Measurements from ENCODE around the gene ZC3H10.

DNA sequence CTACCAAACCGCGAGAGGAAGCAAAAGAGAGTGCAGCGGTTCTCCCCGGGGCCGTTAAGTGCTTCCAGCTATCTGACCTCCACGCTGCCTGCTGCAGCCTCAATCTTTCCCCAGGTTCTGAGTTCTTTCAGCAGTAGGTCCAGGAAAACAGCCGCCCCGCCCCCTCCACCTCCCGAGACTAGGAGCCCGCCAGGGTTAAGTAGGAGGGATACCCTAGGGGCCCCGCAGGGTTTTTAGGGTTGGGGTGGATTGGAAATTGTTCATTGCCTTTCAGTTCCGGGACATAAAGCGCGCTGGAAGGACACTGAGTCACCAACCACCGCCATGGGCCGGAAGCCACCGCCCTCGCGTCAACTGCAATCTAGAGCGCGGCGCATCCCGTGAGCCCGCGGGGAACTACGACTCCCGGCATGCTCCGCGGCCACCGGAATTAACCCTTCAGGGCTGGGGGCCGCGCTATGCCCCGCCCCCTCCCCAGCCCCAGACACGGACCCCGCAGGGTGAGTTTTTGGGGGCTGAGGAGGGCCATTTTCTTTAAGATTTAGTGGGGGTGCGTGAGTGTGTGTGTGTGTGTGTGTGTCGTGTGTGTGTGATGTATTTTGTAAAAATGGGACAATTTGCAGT lies 34.2 kb downstream of the ZC3H10 start, which contains the start of gene MYL6B:
- TF ChIP-seq, protein P1, sequence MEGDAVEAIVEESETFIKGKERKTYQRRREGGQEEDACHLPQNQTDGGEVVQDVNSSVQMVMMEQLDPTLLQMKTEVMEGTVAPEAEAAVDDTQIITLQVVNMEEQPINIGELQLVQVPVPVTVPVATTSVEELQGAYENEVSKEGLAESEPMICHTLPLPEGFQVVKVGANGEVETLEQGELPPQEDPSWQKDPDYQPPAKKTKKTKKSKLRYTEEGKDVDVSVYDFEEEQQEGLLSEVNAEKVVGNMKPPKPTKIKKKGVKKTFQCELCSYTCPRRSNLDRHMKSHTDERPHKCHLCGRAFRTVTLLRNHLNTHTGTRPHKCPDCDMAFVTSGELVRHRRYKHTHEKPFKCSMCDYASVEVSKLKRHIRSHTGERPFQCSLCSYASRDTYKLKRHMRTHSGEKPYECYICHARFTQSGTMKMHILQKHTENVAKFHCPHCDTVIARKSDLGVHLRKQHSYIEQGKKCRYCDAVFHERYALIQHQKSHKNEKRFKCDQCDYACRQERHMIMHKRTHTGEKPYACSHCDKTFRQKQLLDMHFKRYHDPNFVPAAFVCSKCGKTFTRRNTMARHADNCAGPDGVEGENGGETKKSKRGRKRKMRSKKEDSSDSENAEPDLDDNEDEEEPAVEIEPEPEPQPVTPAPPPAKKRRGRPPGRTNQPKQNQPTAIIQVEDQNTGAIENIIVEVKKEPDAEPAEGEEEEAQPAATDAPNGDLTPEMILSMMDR (IDR thresholded peaks at IDR 0.05; ENCODE audit: low read depth, low read length, missing input control): no peak
- peak; percentile 49 to 91 for TF ChIP-seq GABPA (IDR thresholded peaks at IDR 0.05 in 1 of 2, conservative IDR thresholded peaks at IDR 0.05 in 1 of 2)
- TF ChIP-seq MAX (IDR thresholded peaks at IDR 0.05): peak; percentile 44
- TF ChIP-seq SP1 (IDR thresholded peaks at IDR 0.05): peak; percentile 34
- TF ChIP-seq EGR1 (IDR thresholded peaks at IDR 0.05; ENCODE audit: low read depth in 2 of 2): peak in 1 of 2 donors; percentile 75
- TF ChIP-seq, protein P2, sequence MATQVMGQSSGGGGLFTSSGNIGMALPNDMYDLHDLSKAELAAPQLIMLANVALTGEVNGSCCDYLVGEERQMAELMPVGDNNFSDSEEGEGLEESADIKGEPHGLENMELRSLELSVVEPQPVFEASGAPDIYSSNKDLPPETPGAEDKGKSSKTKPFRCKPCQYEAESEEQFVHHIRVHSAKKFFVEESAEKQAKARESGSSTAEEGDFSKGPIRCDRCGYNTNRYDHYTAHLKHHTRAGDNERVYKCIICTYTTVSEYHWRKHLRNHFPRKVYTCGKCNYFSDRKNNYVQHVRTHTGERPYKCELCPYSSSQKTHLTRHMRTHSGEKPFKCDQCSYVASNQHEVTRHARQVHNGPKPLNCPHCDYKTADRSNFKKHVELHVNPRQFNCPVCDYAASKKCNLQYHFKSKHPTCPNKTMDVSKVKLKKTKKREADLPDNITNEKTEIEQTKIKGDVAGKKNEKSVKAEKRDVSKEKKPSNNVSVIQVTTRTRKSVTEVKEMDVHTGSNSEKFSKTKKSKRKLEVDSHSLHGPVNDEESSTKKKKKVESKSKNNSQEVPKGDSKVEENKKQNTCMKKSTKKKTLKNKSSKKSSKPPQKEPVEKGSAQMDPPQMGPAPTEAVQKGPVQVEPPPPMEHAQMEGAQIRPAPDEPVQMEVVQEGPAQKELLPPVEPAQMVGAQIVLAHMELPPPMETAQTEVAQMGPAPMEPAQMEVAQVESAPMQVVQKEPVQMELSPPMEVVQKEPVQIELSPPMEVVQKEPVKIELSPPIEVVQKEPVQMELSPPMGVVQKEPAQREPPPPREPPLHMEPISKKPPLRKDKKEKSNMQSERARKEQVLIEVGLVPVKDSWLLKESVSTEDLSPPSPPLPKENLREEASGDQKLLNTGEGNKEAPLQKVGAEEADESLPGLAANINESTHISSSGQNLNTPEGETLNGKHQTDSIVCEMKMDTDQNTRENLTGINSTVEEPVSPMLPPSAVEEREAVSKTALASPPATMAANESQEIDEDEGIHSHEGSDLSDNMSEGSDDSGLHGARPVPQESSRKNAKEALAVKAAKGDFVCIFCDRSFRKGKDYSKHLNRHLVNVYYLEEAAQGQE (IDR thresholded peaks at IDR 0.05): no peak
- TF ChIP-seq JUND (IDR thresholded peaks at IDR 0.05): peak; percentile 60 to 79
- TF ChIP-seq NR2F2 (IDR thresholded peaks at IDR 0.05): no peak
- TF ChIP-seq YY1 (IDR thresholded peaks at IDR 0.05): peak; percentile 97
- peak; percentile 39 for TF ChIP-seq TAF1 (conservative IDR thresholded peaks at IDR 0.05)
- no peak for TF ChIP-seq ATF3 (IDR thresholded peaks at IDR 0.05)
- TF ChIP-seq ZBTB33 (IDR thresholded peaks at IDR 0.05): peak; percentile 91
- no peak for TF ChIP-seq FOXA1 (IDR thresholded peaks at IDR 0.05)

All from liver (tissue), 3 donors.